Measurements from ENCODE around the gene MAD1L1.

GRCh38 chr7:1843921-1844335 is 388.8 kb downstream of the MAD1L1 start:
- TF ChIP-seq CSRNP3 (CRISPR knock-in tag; IDR thresholded peaks at IDR 0.05) (no peak), PATZ1 (CRISPR knock-in tag; IDR thresholded peaks at IDR 0.05; ENCODE audit: borderline replicate concordance) (no peak), POU6F1 (CRISPR knock-in tag; IDR thresholded peaks at IDR 0.05; ENCODE audit: borderline replicate concordance, low read depth) (no peak), TCF4 (CRISPR knock-in tag; IDR thresholded peaks at IDR 0.05; ENCODE audit: borderline replicate concordance) (no peak), CREB5 (CRISPR knock-in tag; IDR thresholded peaks at IDR 0.05; ENCODE audit: low read depth) (no peak), GLIS3 (CRISPR knock-in tag; IDR thresholded peaks at IDR 0.05) (no peak), ARNTL (CRISPR knock-in tag; IDR thresholded peaks at IDR 0.05; ENCODE audit: borderline replicate concordance, low read depth) (no peak), RARB (CRISPR knock-in tag; IDR thresholded peaks at IDR 0.05) (no peak), ZNF70 (CRISPR knock-in tag; IDR thresholded peaks at IDR 0.05) (no peak), ZNF8 (CRISPR knock-in tag; IDR thresholded peaks at IDR 0.05) (no peak)

Measured in SK-N-SH treated with all-trans-retinoic acid at 6 μM for 48 hours (cell line).